Head of caudate nucleus (tissue), 42 donors: ENCODE data around the gene STIM1.
"Not testable (repeated sequence)": the region's sequence is repeated elsewhere in the genome, so short reads cannot be mapped to it uniquely, and the experiment has no call there.

ENCODE experiments used
- DNase-seq, 42 donors: peaks; one replicate each; pipeline versions ENCODE4 v3.0.0 to v3.0.0-alpha.2; 2020 to 2021; ENCODE audit warnings: mixed read lengths in 7 of 42
- intact Hi-C: fragments of 100-400 bp; cut with DNase I; formaldehyde crosslinking; loops from one replicate; pipeline ENCODE4 v1.15.0; 2022

Gene STIM1

DNA sequence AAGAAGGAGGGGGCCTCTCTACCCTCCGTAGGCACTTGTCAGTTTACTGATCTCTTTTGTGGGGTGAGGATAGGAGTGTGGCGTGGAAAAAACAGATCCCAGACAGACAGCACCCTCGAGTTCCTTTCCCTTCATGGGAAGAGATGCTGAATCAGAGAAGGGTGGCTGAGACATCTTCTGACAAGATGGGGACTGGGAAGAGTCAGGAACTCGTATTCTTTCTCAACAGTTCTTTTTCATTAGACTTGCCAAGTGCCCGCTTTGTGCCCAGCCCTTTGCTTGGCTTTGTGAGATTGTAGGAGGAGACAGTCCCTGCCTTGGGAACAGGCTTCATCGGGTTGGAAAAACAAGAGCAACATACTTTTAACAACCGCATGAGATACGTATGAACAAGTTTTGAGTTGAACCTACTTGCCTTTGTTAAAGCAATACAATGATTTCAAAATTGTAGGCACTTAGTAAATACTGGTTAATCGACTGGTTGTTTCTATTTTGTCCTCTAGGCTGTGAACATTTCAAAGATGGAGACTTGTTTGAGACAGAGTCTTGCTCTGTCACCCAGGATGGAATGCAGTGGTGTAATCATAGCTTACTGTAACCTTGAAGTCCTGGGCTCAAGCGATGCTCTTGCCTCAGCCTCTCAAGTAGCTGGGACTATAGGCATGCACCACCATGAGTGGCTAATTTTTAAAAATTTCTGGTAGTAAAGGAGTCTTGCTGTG is 240.2 kb downstream of the STIM1 start:
- no peak for DNase-seq
- intact Hi-C loops: no loop called here

- no peak for DNase-seq
- intact Hi-C loops: no loop called here
Observed at GRCh38 chr11:4098026-4098621, 242.7 kb downstream of the STIM1 start.

DNA sequence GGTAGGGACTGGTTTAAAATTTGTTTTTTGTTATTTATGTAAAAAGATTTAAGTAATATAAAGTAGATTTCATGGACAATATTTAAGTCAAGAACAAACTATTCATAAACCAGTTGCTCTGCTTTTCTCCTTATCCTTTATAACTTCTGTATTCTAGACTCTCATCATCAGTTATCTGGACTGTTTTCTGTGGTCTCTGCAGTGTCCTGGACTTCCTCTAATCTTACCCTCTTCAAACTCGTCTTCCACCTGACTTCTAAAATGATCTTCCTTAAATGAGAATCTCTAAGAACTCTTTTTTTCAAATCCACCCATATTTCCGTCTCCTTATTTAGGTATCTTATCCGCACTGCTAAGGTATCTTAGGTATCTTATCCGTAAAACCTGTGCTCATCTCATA is 247.2 kb downstream of the STIM1 start:
- intact Hi-C loops: no loop called here
- DNase-seq: no peak

DNA sequence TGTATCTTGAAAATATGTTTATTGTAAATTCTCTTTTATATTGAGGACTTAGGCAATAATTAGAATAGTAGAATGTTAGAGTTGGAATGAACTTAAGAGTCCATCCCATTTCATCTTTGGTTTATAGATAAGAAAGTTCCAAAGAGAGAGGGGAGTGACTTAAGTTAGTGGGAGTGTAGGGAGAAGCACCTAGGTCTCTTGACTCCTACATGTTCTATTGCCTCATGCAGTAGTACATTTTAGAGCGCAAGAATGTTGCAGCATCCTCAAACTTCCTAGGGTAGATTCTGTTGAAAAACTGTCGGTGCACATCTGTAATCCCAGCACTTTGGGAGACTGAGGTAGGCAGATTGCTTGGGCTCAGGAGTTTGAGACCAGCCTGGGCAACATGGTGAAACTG is 247.8 kb downstream of the STIM1 start:
- intact Hi-C loops: no loop called here
- DNase-seq: no peak

GRCh38 chr11:4105916-4106315 is 250.5 kb downstream of the STIM1 start:
- intact Hi-C loops: no loop called here

DNA sequence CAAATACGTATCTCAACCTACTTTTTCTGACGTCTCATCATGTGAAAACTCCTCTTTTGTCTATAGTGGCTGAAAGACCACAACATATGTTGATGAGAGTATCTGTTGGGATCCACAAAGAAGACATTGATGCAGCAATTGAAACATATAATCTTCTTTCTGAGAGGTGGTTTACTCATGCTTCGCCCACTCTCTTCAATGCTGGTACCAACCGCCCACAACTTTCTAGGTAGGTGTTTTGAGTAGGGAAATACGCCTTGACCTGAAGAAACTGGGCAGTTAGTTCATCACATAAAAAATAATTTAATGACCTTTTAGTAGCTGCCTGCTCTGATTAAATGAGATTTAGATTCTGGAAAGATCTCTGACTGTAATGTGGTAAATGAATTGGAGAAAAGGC is 256.4 kb downstream of the STIM1 start:
- no peak for DNase-seq
- intact Hi-C loops: no loop called here

More at GRCh38 chr11:4105916-4106315, 250.5 kb downstream of the STIM1 start:
- no peak for DNase-seq

- intact Hi-C loops: no loop called here
- no peak for DNase-seq
Observed at GRCh38 chr11:4115128-4115527, 259.7 kb downstream of the STIM1 start.

- no peak for DNase-seq
- intact Hi-C loops: no loop called here
Observed at GRCh38 chr11:4118107-4118506, 262.6 kb downstream of the STIM1 start.

DNA sequence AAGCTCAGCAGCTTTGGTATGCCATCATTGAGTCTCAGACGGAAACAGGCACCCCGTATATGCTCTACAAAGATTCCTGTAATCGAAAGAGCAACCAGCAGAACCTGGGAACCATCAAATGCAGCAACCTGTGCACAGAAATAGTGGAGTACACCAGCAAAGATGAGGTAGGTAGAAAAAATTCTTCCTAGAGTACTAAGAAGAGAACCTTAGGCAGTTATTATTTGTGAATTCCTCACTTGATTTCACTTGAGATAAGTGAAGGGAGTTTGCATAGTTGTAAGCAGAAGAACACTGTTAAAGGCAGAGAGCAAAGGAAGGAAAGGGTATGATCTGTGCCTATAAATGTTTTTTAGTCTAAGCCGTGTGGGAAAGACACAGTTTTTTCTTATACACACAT is 267.8 kb downstream of the STIM1 start:
- intact Hi-C loops: no loop called here
- DNase-seq: no peak

DNA sequence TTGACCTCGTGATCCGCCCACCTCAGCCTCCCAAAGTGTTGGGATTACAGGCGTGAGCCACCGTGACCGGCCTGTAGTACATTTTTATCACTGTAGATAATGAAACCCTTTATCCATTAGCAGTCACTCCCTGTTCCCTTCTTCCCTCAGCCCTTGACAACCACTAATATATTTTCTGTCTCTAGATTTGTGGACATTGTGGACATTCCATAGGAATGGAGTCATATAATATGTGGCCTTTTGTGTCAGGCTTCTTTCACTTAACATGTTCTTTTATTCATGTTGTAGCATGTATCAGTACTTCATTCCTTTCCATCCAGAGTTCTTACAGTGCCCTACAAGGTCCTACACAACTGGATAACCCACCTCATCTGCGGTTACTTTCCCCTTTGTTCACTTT is 269.7 kb downstream of the STIM1 start:
- no peak for DNase-seq
- intact Hi-C loops: no loop called here

GRCh38 chr11:4127357-4127756 is 271.9 kb downstream of the STIM1 start:
- intact Hi-C loops: no loop called here

DNA sequence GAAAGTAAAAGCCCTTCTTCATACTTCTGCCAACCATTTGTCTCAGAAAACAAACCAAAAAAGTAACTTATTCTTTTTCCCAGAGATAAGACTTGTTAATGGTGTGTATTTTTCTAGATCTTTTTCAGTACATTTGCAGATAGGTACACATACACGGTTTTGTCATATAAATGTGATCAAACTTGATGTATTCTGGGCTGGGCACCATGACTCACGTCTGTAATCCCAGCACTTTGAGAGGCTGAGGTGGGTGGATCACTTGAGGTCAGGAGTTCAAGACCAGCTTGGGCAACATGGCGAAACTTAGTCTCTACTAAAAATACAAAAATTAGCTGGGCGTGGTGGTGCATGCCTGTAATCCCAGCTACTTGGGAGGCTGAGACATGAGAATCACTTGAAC is 274.8 kb downstream of the STIM1 start:
- DNase-seq, intact Hi-C loops: not testable (repeated sequence)

More at GRCh38 chr11:4127357-4127756, 271.9 kb downstream of the STIM1 start:
- DNase-seq: no peak

DNA sequence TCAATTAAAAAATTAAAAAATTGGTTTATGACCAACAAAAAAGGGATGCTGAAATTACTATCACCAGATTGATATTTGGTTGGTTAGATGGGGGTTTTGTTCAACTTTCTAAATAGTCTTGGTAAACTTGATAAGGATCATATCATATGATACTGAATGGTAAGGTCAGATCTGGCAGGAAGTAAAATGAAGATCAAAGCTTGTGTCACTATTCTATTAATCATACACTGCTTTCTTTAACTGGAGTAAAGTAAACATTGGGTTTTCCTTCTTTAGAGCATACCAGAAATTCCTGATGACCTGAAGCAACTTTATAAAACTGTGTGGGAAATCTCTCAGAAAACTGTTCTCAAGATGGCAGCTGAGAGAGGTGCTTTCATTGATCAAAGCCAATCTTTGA is 279.3 kb downstream of the STIM1 start:
- DNase-seq: no peak
- intact Hi-C loops: no loop called here

DNA sequence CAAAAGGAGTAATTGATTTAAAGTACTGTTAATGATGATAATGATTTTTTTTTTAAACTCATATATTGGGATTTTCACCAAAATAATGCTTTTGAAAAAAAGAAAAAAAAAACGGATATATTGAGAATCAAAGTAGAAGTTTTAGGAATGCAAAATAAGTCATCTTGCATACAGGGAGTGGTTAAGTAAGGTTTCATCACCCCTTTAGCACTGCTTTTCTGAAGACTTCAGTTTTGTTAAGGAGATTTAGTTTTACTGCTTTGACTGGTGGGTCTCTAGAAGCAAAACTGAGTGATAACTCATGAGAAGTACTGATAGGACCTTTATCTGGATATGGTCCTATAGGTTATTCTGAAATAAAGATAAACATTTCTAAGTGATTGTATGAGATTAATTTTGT is 283.0 kb downstream of the STIM1 start:
- intact Hi-C loops: no loop called here
- no peak for DNase-seq

DNA sequence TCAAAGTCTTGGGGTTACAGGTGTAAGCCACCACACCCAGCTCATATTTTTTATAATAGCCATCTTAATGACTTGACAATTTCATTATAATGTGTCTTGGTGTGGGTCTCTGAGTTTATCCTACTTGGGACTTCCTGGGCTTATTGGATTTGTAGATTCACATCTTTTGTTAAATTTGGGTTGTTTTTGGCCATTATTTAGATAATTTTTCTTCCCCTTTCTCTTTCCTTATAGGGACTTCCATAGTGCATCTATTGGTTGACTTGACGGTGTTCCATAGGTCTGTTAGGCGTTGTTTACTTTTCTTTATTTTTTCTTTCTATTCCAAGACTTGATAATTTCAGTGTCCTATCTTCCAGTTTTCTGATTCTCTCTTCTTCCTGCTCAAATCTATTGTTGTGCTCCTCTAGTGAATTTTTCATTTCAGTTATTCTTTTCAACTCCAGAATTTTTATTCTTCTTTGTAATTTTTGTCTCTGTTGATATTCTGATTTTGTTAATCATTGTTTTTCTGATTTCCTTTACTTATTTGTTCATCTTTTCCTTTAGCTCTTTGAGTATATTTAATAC is 284.7 kb downstream of the STIM1 start:
- DNase-seq: no peak
- intact Hi-C loops: no loop called here
